ENCODE results near the gene GUCY2F.

GUCY2F gene

DNA sequence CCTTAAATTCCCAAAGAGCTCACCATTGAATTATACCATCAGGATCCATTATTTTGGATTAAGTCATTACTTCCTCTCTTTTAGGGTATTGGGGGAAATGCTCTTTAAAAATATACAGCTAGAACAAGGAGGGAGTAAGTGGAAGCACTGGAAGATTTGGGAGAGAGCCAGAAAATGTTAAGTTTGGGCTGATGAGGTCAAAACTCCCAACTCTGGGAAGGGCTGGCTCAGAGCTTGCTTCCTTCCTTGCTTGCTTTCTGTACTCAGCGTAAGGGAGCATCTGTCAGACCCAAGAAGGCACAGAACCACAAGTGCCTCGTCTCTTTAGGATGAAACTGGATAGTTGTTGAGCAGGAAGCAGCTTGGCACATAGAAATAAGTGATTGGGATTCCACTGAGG is 138.2 kb downstream of the GUCY2F start:
- DNase-seq (ENCODE audit: low spot score), result no peak

DNA sequence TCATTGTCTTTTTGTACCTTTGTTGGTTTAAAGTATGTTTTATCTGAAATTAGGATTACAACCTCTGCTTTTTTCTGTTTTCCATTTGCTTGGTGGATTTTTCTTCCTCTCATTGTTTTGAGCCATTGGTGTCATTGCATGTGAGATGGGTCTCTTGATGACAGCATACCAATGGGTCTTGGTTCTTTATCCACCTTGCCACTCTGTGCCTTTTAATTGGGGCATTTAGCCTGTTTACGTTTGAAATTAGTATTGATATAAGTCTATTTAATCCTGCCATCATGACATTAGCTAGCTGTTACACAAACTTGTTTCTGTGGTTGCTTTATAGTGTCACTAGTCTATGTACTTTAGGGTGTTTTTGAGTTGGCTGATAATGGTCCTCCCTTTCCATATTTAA is 145.7 kb downstream of the GUCY2F start:
- DNase-seq (ENCODE audit: low spot score), result no peak

DNA sequence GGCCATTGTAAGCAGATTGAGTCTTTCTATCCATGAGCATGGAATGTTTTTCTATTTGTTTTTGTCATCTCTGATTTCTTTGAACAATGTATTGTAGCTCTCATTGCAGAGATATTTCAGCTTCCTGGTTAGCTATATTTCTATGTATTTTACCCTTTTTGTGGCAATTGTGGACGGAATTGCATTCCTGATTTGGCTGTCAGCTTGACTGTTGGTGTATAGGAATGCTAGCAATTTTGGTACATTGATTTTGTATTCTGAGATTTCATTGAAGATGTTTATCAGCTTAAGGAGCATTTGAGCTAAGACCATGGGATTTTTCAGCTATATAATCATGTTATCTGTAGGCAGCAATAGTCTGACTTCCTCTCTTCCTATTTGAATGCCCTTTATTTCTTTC is 154.6 kb downstream of the GUCY2F start:
- no peak for DNase-seq (ENCODE audit: low spot score)
